Lung (tissue), 12 donors: Measurements from ENCODE around the gene ARID1B. TPM values are rescaled to one million over a fixed set of nuclear protein-coding genes. Genes with fewer than 3 reads are reported as not detected.

ENCODE experiments used
- ATAC-seq: fragments of 200-7000 bp; cut with Tn5 transposase; one replicate; pipeline ENCODE4 v1.9.1; 2020; ENCODE audit warnings: moderate number of reproducible peaks; ENCODE audit not compliant: insufficient read depth, low FRiP score
- DNase-seq, 3 donors: peaks; one replicate each; pipeline ENCODE4 v3.0.0-alpha.2; 2013 to 2017
- H3K27ac ChIP-seq, 2 donors: one replicate each; pipeline ENCODE4 v1.5.1; 2013; ENCODE audit warnings: mild to moderate bottlenecking in 2 of 2, moderate library complexity in 2 of 2, control low read depth in 1 of 2, inconsistent platforms in 1 of 2, low read depth in 1 of 2, low read length in 1 of 2
- H3K27me3 ChIP-seq, 3 donors: one replicate each; pipeline ENCODE4 v1.5.1; 2013; ENCODE audit warnings: low read length in 2 of 3; ENCODE audit not compliant: control insufficient read depth in 3 of 3, insufficient read depth in 3 of 3
- H3K36me3 ChIP-seq, 4 donors: one replicate each; pipeline ENCODE4 v1.5.1; 2013; ENCODE audit warnings: low read length in 4 of 4, mild to moderate bottlenecking in 1 of 4, moderate library complexity in 1 of 4; ENCODE audit not compliant: control insufficient read depth in 4 of 4, insufficient read depth in 4 of 4
- H3K4me1 ChIP-seq, 5 donors: one replicate each; pipeline ENCODE4 v1.5.1; 2013; ENCODE audit warnings: low read length in 5 of 5, mild to moderate bottlenecking in 2 of 5, moderate library complexity in 1 of 5; ENCODE audit not compliant: control insufficient read depth in 5 of 5, insufficient read depth in 5 of 5
- H3K4me3 ChIP-seq: one replicate; pipeline ENCODE4 v1.5.1; 2013; ENCODE audit warnings: mild to moderate bottlenecking, control low read depth, moderate library complexity
- H3K9ac ChIP-seq, 2 donors: one replicate each; pipeline ENCODE4 v1.5.1; 2013; ENCODE audit warnings: low read length in 2 of 2, control low read depth in 1 of 2; ENCODE audit not compliant: insufficient read depth in 1 of 2
- H3K9me3 ChIP-seq, 4 donors: one replicate each; pipeline ENCODE4 v1.5.1; 2013; ENCODE audit warnings: low read length in 3 of 4, mild to moderate bottlenecking in 1 of 4, moderate library complexity in 1 of 4; ENCODE audit not compliant: control insufficient read depth in 4 of 4, insufficient read depth in 3 of 4
- WGBS, 2 donors: extraction: QIAGEN DNeasy Blood & Tissue Kit; methylation state at CpG; one replicate each; pipeline ENCODE4 v1.1.7; 2013; 5-methylcytosine and 5-hydroxymethylcytosine counted together
- polyA plus RNA-seq, 2 donors: library from polyadenylated mRNA; stranded (reverse); fragments of 200-250 nt; gene quantifications; one replicate each; pipeline ENCODE4 v1.2.1, GENCODE V29; 2013
- total RNA-seq, 2 donors: library from RNA; depleted of rRNA in 1 of 2; stranded (reverse); fragments of >200 nt in 1 of 2; gene quantifications; one replicate each; pipeline ENCODE4 v1.2.1, GENCODE V29; 2014 to 2021
- TF ChIP-seq, protein P1 (sequence below): IDR thresholded peaks from 2 replicates; pipeline ENCODE4 v1.5.1; 2012; ENCODE audit warnings: mild to moderate bottlenecking; ENCODE audit errors: control extremely low read depth, extremely low read depth
- donor health status: control.
- donor health status: control.
- donor health status: Bipolar disorder and iron deficiency.
- donor health status: healthy.
- donor health status: DM: yes; HTN: yes; CAD: no.

The ARID1B gene
- total and polyA plus RNA-seq, 4 donors = 10.5 to 239 (median 50.9) TPM

DNA sequence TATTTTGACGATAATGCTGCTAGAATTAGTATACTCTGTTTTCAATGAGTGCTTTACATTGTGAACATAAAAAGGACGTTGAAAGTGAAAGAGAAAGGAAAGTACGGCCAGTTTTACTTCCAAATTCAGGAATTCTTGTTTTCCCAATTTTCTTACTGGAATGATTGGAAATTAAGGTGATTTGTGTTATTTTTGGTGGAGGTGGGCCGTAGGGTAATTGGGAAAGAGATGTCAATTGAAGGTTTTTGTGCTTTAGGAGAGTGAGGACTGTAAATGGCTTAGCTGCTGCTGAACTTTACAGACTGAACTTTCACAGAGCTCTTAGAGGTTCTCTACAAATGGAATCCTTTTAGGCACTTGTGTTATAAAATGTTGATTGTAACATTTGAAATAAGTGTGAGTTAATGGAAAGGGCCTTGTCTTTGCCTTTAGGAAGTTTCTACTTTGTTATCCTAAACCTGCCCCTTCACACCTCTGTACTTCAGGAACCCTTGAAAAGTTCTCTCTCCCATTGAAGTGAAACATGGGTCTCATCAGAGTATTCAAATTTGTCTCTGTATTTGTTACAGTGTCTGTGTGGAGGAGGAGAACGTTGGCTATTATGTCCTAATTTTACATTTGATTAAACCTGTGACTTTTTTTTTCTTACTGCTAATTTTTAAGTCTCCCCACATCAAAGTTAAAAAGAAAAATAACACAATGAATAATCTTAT, 256.4 kb downstream of the ARID1B start:
- no peaks in the 10 kb centered on the region for H3K27me3 ChIP-seq
- no peak for ATAC-seq

DNA sequence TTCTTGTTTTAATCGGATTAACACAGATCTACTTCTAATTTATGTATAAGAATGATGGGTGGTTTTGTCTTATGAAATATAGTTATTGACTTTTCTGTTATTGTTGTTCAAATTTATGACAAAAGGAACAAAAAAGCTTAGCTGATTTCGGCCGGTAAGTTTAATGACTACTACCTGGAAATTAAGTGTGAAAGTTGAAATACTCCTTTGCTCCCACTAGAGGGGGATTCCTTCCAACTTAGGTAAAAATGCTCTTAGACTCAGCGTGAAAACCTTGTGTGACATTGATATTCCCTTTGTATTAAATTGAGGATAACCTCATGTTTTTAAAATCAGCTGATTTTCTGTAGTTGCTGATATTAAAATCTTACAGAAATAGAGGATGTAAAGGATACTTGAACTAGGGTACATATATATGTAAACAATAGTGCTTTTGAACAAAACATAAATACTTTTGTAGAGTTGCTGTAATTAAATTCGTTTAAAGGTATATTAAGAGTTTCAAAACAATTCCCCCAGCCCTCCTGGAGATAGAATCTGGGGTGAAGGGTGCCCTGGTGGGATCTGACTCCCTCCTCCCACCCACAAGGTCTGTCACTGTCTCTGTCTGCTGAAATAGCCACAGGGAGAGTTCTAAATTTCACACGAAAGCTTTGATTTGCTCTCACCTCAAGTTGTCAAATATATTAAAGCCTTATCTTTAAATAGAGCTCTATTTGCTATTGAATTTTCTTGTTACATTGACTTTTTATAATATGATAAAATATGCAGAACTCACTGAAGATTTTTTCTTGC, 257.5 kb downstream of the ARID1B start:
- H3K4me1 ChIP-seq = peaks cover 2 to 34% (median 18%) of the 10 kb centered on the region in 5 donors
- peaks cover 0 to 3% (median 0%) of the 10 kb centered on the region in 4 donors for H3K9me3 ChIP-seq
- H3K36me3 ChIP-seq = no peaks in the 10 kb centered on the region
- peak overlapping the region in 1 of 2 donors; percentile 37 for H3K9ac ChIP-seq
- H3K4me3 ChIP-seq = no peak overlapping the region
- TF ChIP-seq, protein P1, sequence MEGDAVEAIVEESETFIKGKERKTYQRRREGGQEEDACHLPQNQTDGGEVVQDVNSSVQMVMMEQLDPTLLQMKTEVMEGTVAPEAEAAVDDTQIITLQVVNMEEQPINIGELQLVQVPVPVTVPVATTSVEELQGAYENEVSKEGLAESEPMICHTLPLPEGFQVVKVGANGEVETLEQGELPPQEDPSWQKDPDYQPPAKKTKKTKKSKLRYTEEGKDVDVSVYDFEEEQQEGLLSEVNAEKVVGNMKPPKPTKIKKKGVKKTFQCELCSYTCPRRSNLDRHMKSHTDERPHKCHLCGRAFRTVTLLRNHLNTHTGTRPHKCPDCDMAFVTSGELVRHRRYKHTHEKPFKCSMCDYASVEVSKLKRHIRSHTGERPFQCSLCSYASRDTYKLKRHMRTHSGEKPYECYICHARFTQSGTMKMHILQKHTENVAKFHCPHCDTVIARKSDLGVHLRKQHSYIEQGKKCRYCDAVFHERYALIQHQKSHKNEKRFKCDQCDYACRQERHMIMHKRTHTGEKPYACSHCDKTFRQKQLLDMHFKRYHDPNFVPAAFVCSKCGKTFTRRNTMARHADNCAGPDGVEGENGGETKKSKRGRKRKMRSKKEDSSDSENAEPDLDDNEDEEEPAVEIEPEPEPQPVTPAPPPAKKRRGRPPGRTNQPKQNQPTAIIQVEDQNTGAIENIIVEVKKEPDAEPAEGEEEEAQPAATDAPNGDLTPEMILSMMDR = peak; percentile 40
- H3K27ac ChIP-seq = no peak overlapping the region
- 30 to 39% methylated on average over 6 of the region's 6 CpGs for WGBS, 2 donors
- peak in 2 of 3 donors; percentile 64 to 72 for DNase-seq
- ATAC-seq = no peak
- H3K27me3 ChIP-seq = no peaks in the 10 kb centered on the region

More for the DNA sequence above, 256.4 kb downstream of the ARID1B start:
- 2 to 4% methylated on average over 5 of the region's 5 CpGs for WGBS, 2 donors
- peak overlapping the region in 1 of 2 donors; percentile 53 for H3K27ac ChIP-seq
- peak overlapping the region; percentile 31 for H3K4me3 ChIP-seq
- H3K9ac ChIP-seq = peak overlapping the region; percentile 53 to 95
- H3K9me3 ChIP-seq = peaks cover 0 to 5% (median 0%) of the 10 kb centered on the region in 4 donors
- H3K36me3 ChIP-seq = no peaks in the 10 kb centered on the region
- H3K4me1 ChIP-seq = peaks cover 4 to 34% (median 18%) of the 10 kb centered on the region in 5 donors
- TF ChIP-seq, protein P1 = no peak
- peak in 2 of 3 donors; percentile 71 to 80 for DNase-seq

DNA sequence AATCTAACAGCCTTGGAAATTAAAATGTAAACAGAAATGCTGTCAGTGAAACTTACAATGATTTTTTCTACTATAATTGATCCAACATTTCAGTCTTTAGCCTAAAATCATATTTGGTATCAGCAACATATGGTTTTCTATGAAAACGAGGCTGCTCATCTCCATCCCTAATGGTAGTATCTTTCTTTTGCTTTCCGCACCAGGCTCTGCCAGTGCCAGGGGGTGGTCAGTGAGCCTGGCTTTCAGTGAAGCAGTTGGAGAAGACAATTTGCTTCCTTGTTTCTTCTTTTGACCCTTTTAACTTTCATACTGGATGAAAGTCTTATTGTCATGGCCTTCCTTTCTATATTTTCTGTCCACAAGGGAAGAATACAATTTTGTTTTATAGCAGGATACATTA, 258.4 kb downstream of the ARID1B start:
- Histone ChIP-seq H3K27ac (no peak overlapping the region), H3K4me3 (no peak overlapping the region), H3K9me3 (no peaks in the 10 kb centered on the region), H3K4me1 (peaks cover 2 to 34% (median 18%) of the 10 kb centered on the region in 5 donors), H3K9ac (no peak overlapping the region), H3K36me3 (no peaks in the 10 kb centered on the region), H3K27me3 (no peaks in the 10 kb centered on the region)
- TF ChIP-seq, protein P1 = no peak
- ATAC-seq (no peak), DNase-seq (no peak)
- 91 to 93% methylated on average over 2 of the region's 2 CpGs for WGBS, 2 donors
